Measurements from ENCODE around the gene PLA2G6. TPM values are rescaled to one million over a fixed set of nuclear protein-coding genes. Genes with fewer than 3 reads are reported as not detected.

Gene PLA2G6
- total RNA-seq, 2 experiments from 2014 or later: 48.8 to 50.2 TPM

DNA sequence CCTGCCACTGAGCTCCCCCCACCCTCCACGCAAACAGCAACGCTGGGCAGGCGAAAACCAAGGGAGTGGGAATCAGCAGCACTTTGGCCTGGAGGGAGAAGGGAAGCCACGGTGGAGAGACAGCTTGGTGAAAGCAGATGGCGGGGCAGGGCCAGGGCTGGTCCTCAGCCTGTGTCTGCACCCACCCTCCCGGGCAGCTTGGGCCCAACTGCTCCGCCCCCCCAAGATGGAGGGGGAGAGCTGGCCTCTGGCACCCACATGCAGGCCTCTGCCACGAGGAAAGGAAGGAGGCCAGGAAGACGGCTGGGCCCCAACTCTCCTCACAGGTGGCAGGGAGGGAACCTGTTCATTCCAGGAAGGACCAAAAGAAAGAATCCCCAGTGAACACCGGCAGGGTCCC is 38.0 kb upstream of the PLA2G6 start:
- Mint-ChIP-seq H3K9me3 (no peaks in the 10 kb centered on the region), H3K36me3 (ENCODE audit: low read depth) (peaks cover 16% of the 10 kb centered on the region), H3K27me3 (no peaks in the 10 kb centered on the region), H3K4me3 (peak overlapping the region; percentile 23), H3K4me1 (ENCODE audit: low read depth) (peaks cover 24% of the 10 kb centered on the region), H3K27ac (peak overlapping the region; percentile 79)
- H3K9me3 ChIP-seq (ENCODE audit: control insufficient read depth in 1 of 2, insufficient read depth in 1 of 2, low read length in 2 of 2): no peaks in the 10 kb centered on the region
- peaks cover 38% of the 10 kb centered on the region for H3K4me1 ChIP-seq (ENCODE audit: insufficient read depth, low read length)
- H3K27ac ChIP-seq (ENCODE audit: low read depth in 1 of 2, low read length in 2 of 2): peak overlapping the region; percentile 36 to 52
- intact Hi-C loops (cut with DNase I, micrococcal nuclease): loop anchor here in 1 of 2 experiments (5.0 to 10.0 kb wide), 2 partner anchors 37 to 105 kb away; partner anchors contain the start of genes BAIAP2L2 and PLA2G6
- peak in 1 of 14 experiments; percentile 34 for DNase-seq
- H3K36me3 ChIP-seq (ENCODE audit: insufficient read depth, low read length): peaks cover 20% of the 10 kb centered on the region
- TF ChIP-seq, protein P1, sequence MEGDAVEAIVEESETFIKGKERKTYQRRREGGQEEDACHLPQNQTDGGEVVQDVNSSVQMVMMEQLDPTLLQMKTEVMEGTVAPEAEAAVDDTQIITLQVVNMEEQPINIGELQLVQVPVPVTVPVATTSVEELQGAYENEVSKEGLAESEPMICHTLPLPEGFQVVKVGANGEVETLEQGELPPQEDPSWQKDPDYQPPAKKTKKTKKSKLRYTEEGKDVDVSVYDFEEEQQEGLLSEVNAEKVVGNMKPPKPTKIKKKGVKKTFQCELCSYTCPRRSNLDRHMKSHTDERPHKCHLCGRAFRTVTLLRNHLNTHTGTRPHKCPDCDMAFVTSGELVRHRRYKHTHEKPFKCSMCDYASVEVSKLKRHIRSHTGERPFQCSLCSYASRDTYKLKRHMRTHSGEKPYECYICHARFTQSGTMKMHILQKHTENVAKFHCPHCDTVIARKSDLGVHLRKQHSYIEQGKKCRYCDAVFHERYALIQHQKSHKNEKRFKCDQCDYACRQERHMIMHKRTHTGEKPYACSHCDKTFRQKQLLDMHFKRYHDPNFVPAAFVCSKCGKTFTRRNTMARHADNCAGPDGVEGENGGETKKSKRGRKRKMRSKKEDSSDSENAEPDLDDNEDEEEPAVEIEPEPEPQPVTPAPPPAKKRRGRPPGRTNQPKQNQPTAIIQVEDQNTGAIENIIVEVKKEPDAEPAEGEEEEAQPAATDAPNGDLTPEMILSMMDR (IDR thresholded peaks at IDR 0.05): no peak
- no peak for ATAC-seq (ENCODE audit: poor library complexity)
- ChIA-PET POLR2A (interaction anchor here (0.6 to 1.9 kb wide), 2 partner anchors 18 to 1791 kb away, joined by 4 to 9 read pairs; partner anchors contain the start of gene MAFF), CTCF (no interaction called here)
- H3K4me3 ChIP-seq (ENCODE audit: low read length): no peak overlapping the region
- H3K27me3 ChIP-seq (ENCODE audit: control insufficient read depth in 1 of 2, insufficient read depth in 2 of 2, low read length in 2 of 2): no peaks in the 10 kb centered on the region

DNA sequence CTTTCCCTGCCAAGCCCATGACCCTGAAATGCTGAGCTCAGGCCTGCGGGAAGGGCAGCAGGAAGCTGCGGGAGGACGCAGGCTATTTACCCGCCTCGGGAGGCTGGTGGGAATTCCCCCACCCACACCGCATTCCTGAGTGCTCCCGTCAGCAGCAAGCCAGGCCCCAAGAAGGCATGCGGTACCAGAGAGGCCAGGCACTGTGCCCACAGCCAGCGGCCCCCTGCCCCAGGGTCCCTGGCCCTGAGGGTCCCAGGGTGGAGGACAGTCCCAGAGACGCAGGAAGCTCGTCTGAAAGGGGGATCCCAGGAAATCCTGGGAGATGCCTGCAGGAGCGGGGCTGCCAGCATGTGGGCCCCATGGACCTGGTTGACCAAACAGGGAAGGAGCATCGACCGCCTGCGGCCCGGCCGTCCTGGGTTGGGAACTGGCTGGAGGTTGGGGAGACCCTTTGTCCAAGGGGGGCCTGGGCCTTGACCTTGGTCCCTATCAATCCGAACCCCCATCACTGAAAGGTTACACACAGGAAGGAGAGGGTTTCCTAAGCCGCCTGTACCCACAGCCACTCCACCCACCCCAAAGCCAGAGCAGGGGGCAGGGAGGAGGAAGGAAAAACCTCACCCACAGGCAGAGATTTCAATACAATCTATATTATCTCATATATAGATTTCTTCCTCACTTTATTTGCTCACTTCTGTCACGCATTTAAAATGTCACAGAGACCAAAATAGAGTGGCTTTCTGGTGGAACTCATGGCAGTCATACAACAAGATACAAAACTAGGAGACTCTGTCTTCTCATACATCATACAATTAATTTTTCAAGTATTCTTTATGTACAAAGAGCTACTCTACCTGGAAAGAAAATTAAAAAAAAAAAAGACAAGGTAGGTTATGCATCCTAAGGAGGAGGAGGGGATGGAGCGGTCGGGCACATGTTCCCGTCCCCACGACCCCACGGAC is 37.3 kb upstream of the PLA2G6 start:
- Mint-ChIP-seq H3K27me3 (no peaks in the 10 kb centered on the region), H3K4me1 (ENCODE audit: low read depth) (peaks cover 24% of the 10 kb centered on the region), H3K27ac (peak overlapping the region; percentile 79), H3K9me3 (no peaks in the 10 kb centered on the region), H3K36me3 (ENCODE audit: low read depth) (peaks cover 13% of the 10 kb centered on the region), H3K4me3 (peak overlapping the region; percentile 23)
- Histone ChIP-seq H3K27ac (ENCODE audit: low read depth in 1 of 2, low read length in 2 of 2) (peak overlapping the region; percentile 43 to 84), H3K36me3 (ENCODE audit: insufficient read depth, low read length) (peaks cover 16% of the 10 kb centered on the region), H3K9me3 (ENCODE audit: control insufficient read depth in 1 of 2, insufficient read depth in 1 of 2, low read length in 2 of 2) (no peaks in the 10 kb centered on the region), H3K27me3 (ENCODE audit: control insufficient read depth in 1 of 2, insufficient read depth in 2 of 2, low read length in 2 of 2) (no peaks in the 10 kb centered on the region), H3K4me1 (ENCODE audit: insufficient read depth, low read length) (peaks cover 43% of the 10 kb centered on the region), H3K4me3 (ENCODE audit: low read length) (no peak overlapping the region)
- DNase-seq: peak in 5 of 14 experiments; percentile 11 to 90 (median 52)
- POLR2A ChIA-PET: interaction anchor here (0.6 to 1.9 kb wide), 3 partner anchors 18 to 1791 kb away, joined by 3 to 9 read pairs (median 4); partner anchors contain the start of gene MAFF
- ATAC-seq (ENCODE audit: poor library complexity): peak; percentile 13
- TF ChIP-seq, protein P1 (IDR thresholded peaks at IDR 0.05): no peak
- intact Hi-C loops (cut with DNase I, micrococcal nuclease): loop anchor here in 1 of 2 experiments (5.0 to 10.0 kb wide), 2 partner anchors 37 to 104 kb away; partner anchors contain the start of genes BAIAP2L2 and PLA2G6
- CTCF ChIA-PET: no interaction called here

DNA sequence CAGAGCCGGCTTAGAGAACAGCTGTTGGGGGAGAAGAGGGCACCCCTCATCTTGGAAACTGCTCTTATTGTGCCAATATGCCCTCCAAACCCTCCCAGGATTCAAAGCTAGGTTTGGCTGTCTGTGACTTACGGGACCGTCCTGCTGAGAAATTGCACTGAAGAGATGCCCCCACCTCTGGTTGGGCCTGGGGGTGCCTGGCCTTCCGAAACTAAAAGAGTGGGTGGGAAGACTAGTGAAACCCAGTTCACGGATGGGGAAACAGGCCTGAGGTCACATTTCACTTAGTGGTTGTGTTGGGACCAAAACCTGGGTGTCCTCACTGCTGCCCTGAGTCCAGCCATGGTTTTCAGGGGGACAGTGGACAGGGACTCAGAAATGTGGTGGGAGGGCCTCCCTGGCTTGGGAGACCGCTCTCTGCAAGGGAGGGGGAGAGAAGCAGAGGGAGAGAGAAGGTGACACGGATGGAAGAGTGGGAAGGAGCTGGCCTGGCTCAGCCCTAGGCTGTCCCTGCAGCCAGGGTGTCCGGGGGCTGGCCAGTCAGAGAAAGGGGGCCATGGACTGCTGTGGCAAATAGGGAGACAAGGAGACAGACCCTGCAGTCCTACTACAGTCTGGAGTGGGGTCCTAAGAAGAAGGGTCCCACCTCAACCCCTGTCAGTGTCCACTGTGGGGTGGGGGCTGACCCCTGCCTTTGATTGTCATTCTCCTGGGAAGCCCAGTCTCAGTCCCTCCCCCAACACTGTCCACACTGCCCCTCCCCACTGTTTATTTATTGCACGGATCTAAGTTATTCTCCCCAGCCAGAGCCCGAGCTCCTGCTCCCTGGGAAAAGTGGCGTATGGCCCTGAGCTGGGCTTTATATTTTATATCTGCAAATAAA is 33.8 kb upstream of the PLA2G6 start:
- Mint-ChIP-seq H3K4me1 (ENCODE audit: low read depth) (peaks cover 30% of the 10 kb centered on the region), H3K4me3 (peak overlapping the region; percentile 25), H3K36me3 (ENCODE audit: low read depth) (no peaks in the 10 kb centered on the region), H3K9me3 (no peaks in the 10 kb centered on the region), H3K27me3 (no peaks in the 10 kb centered on the region), H3K27ac (peak overlapping the region; percentile 55)
- Histone ChIP-seq H3K4me1 (ENCODE audit: insufficient read depth, low read length) (peaks cover 44% of the 10 kb centered on the region), H3K27ac (ENCODE audit: low read depth in 1 of 2, low read length in 2 of 2) (no peak overlapping the region), H3K27me3 (ENCODE audit: control insufficient read depth in 1 of 2, insufficient read depth in 2 of 2, low read length in 2 of 2) (no peaks in the 10 kb centered on the region), H3K9me3 (ENCODE audit: control insufficient read depth in 1 of 2, insufficient read depth in 1 of 2, low read length in 2 of 2) (no peaks in the 10 kb centered on the region), H3K4me3 (ENCODE audit: low read length) (no peak overlapping the region), H3K36me3 (ENCODE audit: insufficient read depth, low read length) (peaks cover under 1% of the 10 kb centered on the region)
- ATAC-seq (ENCODE audit: poor library complexity): no peak
- ChIA-PET CTCF (interaction anchor here (1.4 kb wide), 1 partner anchor 163 kb away, joined by 3 read pairs; no protein-coding TSS in a partner anchor), POLR2A (interaction anchor here (1.0 to 1.6 kb wide), 5 partner anchors 11 to 33 kb away, joined by 4 to 24 read pairs (median 6); partner anchors contain the start of genes MAFF and PLA2G6)
- intact Hi-C loops (cut with DNase I, micrococcal nuclease): loop anchor here in 1 of 2 experiments (5.0 to 10.0 kb wide), 2 partner anchors 33 to 101 kb away; partner anchors contain the start of genes BAIAP2L2 and PLA2G6
- peak in 1 of 14 experiments; percentile 32 for DNase-seq
- TF ChIP-seq, protein P1 (IDR thresholded peaks at IDR 0.05): no peak

Data from CD4-positive, alpha-beta T cell (primary cell).